Right forelimb (tissue), 1 donor: ENCODE measurements around the gene SH3BP4.

Experiments
- DNase-seq: peaks from one replicate; pipeline ENCODE4 v3.0.0-alpha.2; 2018

Gene SH3BP4

DNA sequence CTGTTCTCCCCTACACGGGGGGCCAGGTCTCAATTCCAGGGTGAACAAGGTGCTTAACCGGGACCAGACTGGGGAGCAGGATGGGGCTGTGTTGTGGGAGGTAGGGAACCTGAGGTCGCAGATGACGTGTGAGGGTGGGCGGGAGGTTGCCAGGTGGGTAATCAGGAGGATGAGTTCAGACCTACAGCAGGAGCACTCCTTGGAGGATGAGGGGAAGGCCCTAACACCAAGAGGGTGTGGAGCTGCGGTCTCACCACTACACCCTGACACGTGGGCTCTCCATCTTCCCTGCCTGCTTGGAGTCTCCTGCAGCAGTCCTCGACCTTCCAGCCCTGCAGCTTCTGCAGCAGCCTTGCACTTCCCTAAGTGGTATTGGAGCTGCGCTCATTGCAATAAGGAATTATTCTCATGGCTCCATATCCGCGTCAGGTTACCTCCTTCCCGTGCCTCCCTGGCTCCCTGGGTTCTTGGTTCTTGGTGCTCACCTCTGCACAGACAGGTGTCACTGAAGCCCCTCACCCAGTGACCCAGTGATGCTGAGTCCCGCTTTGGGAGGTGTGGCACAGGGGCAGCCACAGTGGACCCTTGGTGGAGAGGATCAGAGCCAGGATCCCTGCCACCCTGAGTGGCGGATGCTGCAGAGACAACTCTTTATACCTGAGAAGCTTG is 15.5 kb downstream of the SH3BP4 start:
- DNase-seq = peak; percentile 34

- peak; percentile 34 for DNase-seq
Measured at GRCh38 chr2:234967870-234968208, 16.0 kb downstream of the SH3BP4 start.

GRCh38 chr2:234968631-234969305 is 17.0 kb downstream of the SH3BP4 start:
- DNase-seq = no peak

DNA sequence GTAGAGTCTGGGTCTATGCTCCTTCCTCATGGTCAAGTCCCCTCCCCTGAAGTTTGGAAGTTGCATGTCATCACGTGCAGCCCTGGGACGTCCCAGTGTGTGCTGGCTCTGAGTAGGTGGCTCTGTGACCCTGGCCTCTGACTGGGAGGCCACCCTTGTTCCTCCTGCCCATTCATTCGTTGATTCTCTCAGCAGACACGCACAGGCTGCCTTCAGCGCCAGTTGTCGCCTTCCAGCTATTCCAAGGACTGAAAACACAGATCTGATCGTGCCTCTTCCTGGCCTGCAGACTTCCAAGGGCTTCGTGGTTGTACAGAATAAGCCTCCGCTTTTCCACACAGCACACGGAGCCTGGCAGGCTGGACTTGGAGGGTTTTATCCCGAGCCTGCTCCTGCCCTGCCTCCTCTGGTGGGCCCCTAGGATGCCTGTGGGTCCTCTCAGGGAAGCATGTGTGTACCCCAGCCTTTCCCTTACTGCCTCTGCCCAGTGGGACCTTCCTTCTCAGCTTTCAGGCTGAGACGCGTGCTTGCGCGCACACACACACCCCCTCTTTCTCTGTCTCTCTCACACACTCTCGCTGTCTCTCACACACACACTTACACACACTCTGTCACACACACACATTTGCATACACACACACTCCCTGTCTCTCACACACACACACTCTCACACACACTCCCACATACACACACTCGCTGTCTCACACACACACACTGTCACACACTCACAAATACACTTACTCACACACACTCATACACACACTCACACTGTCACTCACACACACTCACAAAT is 17.7 kb downstream of the SH3BP4 start:
- DNase-seq = no peak

DNA sequence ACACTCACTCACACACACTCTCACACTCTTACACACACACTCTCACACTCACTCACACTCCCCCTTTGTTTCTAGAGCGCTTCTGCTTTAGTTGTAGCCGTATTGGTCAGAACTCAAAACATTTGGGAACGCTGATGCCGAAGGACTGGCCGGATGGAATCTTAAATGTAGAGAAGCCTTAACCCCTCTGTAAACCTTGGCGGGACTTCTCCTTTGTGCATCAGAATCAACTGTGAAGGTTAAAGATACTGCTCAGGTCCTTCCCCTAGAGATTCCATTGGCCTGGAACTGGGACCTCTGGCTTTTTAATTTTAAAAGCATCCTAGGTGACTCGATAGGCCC is 18.3 kb downstream of the SH3BP4 start:
- DNase-seq = no peak

DNA sequence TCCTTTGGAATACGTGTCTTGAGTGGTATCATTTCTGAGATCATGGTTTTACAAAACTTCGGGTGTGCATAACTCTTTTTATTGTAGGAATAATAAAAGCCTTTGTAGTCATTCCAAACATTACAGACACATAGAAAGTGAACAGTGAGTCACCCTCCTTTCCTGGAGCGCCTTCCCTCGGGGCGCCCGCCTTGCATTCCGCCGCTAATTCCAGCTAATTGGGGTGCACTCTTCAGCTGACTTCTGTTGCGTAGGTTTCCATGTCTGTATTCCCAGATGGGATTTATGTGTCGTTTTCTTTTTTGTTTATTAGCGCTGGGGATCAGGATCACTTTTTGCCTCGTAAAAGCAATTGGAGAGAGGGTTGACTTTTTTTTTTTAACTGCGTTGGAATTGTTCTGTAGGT is 18.7 kb downstream of the SH3BP4 start:
- no peak for DNase-seq

DNA sequence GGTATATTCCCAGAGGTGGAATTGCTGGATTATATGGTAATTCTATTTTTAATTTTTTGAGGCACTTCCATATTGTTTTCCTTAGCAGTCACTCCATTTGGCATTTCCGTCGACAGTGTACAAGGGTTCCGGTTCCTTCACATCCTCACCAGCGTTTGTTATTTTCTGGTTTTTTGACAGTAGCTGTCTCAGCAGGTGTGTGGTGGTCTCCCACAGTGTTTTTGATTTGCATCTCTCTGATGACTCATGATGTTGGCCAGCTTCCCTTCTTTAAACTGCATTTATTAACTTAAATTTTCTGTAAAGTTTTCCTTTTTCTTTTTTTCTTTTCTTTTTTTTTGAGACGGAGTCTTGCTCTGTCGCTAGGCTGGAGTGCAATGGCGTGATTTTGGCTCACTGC is 19.7 kb downstream of the SH3BP4 start:
- no peak for DNase-seq

- DNase-seq = no peak
Measured at GRCh38 chr2:234973008-234973407, 21.2 kb downstream of the SH3BP4 start.

- DNase-seq = no peak
Measured at GRCh38 chr2:234974501-234975385, 22.9 kb downstream of the SH3BP4 start.

DNA sequence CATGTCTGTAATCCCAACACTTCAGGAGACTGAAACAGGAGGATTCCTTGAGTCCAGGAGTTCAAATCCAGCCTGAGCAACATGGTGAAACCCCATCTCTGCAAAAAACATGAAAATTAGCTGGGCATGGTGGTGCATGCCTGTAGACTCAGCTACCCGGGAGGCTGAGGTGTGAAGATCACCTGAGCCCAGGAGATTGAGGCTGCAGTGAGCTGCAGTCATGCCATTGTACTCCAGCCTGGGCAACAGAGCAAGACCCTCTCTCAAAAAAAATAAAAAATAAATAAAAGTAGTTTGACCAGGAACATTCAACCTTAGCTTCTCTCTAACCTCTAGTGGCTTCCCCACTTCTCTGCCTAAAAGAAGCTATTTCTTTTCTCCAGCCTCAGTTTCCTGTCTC is 23.8 kb downstream of the SH3BP4 start:
- DNase-seq = no peak

- DNase-seq = no peak
Measured at GRCh38 chr2:234976479-234977227, 24.8 kb downstream of the SH3BP4 start.

- no peak for DNase-seq
Measured at GRCh38 chr2:234977228-234977679, 25.4 kb downstream of the SH3BP4 start.

DNA sequence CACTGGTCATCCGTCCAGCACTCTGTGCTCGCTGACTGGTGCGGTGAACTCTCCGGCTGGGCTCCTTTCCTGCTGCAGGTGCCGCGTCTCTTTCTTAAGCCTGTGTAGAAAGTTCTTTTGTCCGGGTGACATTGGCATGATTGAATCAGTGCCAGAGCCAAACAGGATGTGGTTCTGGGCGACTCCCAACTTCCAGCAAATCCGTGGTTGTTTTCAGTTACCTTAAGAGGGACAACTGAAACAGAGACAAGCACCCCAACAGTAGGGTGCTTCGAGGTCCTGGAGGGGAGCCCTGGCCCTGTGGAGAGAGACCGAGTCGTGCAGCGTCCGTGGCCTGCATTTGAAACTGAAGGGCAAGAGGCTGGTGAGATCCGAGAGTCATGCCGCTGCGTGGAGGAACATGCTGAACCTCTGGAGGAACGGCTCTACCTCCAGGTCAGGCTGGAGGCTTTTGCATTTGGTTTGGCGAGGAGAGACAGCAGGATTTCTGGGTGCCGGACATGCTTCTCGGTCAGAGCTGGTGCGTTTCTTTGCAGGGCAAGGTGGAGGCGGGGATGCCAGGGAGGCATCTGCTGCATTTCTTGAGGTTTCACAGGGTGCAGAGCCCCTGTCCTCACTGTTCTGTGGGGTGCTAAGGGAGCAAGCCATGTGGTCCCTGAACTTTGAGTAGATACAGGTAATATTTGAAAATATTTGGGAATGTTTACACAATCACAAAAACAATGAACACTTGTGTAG is 26.8 kb downstream of the SH3BP4 start:
- no peak for DNase-seq

DNA sequence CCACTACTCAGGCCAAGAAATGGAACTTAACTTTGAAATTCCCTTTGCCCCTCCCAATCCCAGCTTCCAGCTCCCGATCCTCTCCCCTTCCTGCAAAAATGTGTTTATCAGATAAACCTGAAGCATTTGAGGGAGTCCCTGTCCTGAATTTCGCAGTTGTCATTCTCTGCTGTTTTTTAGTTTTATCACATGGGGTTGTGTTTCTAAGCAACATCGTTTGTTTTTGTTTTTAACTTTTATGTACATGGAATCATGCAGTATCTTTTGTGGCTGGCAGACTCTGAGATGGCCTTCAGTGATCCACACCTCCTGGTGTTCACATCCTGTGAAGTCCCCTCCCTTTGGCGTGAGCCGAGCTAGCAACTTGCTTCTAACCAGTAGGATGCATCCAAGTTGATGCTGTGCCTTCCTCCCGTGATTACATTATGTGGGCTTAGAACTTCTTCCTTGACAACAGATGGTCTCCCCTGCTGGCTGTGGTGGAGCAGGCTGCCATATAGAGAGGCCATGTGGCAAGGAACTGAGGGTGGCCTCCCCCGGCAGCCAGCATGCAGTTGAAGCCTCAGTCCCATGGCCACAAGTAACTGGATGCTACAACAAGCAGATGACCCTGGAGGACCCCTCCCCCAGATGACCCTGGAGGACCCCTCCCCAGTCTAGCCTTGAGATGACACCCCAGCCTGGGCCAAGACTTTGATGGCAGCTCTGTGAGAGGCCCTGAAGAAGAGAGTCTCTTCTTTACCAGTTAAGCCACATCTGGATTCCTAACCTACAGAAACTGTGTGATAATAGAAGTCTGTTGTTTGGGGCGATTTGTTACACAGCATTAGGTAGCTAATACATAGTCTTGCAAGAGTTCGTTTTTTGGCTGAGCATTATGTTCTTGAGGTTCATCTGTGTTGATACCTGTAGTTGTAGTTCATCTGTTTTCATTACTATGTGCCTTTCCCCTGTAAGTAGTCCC is 27.7 kb downstream of the SH3BP4 start:
- DNase-seq = no peak

- no peak for DNase-seq
Measured at GRCh38 chr2:234980451-234981187, 28.8 kb downstream of the SH3BP4 start.

- DNase-seq = peak; percentile 81
Measured at GRCh38 chr2:234981197-234982095, 29.6 kb downstream of the SH3BP4 start.

DNA sequence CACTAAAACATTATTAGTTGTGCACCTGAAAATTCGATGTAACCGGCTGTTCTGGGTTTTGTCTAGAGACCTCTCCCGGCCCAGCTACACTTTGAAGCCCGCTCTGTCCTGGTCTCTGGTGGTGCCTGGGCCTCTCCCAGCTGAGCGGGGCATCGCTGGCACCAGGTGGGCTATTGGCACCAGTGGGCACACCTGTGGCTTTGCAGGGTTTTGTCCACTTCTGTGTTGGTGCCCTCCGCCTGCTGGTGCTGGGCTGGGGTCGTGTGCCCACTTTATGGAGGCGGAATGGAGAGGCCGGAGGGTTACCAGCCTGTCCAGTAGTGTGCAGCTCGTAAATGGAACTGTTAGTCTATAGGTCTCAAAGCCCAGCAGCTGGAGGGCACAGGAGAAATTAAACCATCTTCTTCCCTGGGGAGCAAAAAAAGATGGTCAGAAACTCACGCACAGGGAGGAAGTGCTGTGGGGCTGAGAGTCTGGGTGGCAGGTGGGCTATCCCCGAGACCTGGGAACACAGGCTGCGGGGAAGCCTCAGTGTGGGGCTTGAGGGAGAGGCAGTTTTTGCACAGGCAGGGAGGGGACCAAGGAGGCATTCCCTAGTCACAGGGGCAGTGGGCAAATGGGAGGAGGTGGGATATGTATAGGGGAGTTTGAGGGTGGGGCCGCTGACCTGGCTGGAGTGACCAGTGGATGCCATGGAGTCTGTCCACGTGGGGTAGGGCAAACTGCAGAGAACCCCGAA is 30.4 kb downstream of the SH3BP4 start:
- no peak for DNase-seq
